M059J (cell line): ENCODE measurements around the gene RIC3. TPM values are rescaled to one million over a fixed set of nuclear protein-coding genes. Genes with fewer than 3 reads are reported as not detected.

Experiments used
- DNase-seq: peaks from one replicate; pipeline ENCODE4 v3.0.0-alpha.2; 2012; ENCODE audit warnings: low read depth
- total RNA-seq: library from RNA; depleted of rRNA; stranded (reverse); fragments of >200 nt; shearing (Covaris generic); gene quantifications from 2 replicates; pipeline ENCODE4 v1.2.3, GENCODE V29; 2014

Gene RIC3
- total RNA-seq, 1 experiment from 2014 or later, result 0.32 TPM

DNA sequence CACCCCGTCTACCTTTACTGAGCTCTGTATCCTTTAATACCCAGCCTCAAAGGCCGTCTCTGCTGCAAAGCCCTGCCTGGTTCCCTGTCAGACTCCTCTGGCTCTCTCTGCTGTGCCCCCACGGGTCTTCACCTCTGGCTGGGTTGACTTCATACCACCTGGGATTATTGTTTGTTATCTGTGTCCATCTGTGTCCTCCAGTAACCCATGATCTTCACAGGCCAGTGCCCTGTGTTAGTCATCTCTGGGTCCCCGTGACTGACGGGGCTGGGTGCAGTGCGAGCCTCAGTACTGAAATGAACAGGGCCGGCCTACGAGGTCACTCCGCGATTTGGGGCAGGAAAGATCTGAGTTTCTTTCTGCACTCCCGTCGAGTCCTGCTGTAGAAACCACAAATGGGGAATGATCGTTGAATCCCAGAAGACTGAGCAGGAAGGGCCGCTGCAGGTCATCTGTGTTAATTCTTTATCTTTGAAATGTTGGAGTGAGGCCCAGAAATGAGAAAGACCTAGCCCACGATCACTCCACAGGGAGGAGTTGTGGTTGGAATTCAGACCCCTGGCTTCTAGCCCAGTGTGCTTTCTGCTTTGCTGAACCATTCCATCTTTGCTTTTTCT, 100.1 kb downstream of the RIC3 start:
- peak; percentile 97 for DNase-seq

- DNase-seq, result no peak
Observed at GRCh38 chr11:8067929-8068575, 100.8 kb downstream of the RIC3 start.

DNA sequence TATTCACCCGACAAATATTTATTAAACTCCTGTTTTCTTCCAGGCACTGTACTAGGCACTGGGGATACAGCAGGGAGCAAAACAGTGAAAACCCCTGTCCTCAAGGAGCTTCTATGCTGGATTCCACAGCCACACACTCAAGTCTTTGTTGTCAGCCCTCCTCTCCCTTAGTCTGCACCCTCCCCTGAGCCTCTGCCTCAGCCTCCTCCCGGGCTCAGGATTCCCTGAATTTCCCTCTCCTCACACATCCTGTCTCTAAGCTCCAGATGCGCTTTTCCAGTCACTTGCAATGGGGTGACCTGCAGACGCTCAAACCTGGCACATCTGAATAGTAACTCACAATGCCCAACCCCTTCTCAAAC, 101.3 kb downstream of the RIC3 start:
- no peak for DNase-seq

GRCh38 chr11:8066911-8067455, 101.8 kb downstream of the RIC3 start:
- DNase-seq, result no peak

DNA sequence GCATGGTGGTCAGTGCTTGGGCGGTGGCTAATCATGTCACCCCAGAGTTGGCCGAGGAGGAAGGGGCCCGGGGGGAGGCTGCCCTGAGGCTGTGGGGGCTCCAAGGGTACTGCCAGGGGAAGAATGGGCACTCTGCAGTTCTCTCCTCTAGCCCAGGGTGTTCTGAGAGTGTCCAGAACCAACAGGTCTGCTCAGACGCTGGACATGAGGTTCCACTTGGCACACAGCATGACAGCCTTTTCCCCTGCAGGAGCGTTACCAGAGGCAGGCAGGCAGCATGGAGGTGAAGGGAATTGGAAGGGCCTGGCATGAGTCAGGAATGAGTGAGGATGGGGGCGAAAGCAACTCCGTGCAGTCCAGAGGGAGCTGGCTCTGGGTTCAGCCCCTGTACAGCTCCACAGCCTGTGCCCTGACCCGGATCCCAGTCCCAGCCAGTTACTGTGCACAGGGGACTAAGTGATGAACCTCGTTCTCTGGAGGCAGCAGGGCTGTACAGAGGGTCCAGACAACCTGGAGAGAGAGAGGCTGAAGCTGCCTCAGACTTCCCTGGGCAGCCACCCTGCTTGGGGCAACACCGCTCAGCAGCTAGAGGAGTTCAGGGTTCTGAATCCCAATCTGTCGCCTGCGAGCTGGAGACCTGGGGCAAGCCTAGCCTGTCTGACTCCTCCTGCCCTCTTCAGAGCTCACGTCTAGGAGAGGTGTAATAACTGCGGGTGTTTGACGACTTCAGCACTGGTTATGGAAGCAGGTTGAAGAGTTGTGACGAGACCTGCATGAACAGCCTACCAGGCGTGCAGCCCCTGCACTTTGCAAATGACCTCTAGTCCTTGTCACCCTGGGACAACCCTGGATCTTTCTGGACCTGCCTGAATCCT, 102.6 kb downstream of the RIC3 start:
- DNase-seq, result no peak

DNA sequence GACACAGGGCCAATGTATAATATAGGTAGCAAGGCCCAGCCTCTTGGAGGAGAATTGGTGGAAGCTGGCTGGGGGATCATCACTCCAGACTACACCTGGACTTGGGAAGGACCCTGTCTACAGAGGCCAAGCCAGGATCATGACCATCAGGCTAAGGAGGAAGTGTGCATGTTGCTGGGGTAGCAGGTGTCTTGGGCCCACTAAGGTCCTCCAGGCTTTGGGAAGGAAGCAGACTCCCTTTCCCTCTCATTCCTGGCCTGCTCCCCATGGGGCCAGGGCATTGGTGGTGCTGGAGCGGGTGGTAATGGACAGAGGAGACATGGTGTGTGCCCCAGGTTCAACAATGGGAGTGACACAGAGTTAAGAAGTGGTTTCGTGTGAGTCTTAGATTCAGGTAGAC, 103.8 kb downstream of the RIC3 start:
- no peak for DNase-seq

- DNase-seq, result no peak
Observed at GRCh38 chr11:8063324-8063723, 105.5 kb downstream of the RIC3 start.

DNA sequence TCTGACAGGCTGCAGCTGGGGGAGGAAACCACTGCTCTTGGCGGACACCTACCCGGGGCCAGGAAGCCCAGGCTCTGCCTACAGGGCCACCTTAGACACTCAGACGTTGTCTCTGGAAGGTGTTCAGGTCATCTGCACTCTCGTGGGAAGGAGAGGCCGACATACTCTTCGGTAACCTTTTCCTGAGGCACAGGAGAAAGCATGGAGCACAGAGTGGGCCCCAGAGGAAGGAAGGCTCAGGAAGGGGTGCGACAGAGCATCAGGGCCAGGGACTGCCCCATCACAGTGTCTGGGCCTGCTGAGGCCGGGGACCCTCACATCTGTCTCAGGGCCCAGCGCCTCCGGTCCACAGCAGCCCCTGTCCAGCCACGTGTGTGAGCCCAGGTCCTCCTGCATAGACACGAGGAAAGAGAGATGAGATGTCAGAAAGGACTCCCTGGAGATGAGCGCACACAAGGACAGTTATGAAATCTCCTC, 106.0 kb downstream of the RIC3 start:
- no peak for DNase-seq

DNA sequence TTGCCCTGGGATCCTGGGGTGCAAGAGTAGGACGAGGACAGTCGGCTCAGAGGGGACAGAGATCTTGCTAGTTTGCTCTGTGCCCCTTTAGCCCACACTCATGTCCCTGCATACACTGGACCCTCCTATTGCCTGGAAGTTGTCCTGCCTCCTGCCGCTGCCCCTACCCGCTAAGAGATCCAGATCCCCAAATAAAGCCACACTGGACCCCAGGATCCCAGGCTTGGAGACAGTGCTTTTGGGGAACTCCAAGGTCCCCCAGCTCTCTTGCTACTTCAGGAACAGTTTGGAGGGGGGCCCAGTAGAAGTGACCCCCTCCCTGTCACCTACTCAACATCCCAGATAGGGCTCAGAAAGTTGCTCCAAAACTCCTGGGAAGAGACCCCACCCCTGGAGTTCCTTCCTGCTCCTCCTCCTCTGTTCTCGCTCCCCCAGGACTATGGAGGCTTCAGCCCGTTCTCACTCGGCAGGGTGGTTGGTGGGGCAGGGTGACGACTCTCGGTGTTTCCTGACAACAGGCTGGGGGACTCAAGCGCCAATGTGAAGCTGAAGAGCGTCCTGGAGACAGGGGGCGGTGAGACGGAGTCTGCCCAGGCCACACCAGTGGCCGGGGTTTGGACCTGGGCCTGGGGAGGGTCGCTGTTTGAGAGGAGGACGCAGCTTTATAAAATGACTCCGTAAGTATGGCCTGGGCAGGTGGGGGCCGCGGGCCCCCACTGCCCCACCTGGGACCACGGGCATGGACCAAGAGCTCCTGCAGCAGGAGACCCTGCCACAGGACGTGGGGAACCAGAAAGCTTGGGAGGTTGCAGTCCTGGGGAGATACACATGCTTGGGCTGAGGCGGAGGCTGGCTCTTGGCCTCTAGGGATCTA, 107.0 kb downstream of the RIC3 start:
- DNase-seq, result no peak

DNA sequence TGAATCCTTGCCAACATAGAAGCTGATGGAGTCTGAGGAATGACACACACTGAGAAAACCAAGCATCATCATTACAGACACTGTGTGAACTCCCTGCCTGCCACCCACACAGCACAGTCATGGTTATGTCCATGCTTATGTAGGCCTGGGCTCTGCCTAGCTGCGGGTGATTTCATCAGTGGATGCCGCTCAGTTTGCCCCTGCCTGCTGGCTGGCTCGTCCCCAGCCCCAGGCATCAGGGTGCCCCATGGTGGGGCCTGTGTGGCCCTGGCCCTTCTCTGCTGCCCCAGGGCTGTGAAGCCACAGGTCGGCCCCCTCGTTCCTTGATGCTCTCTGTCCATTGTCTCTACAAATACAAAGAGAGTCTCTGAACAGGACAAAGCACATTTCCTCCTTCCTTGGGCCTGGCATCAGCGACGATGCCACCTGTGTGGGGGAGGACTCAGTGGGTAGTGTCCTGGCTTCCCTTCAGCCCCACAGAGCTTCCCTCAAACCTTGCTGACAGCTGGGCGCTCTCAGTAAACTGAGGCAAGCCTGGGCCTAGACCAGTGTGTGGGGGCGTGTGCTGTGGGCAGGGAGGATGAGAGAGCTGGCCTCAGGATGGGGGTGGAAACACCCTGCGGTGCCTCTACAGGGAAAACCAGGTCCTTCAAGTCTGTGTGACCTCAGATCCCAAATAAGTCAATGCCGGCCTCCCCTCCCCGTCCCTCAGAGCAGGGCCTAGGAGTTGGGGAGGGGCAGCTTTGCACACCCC, 107.8 kb downstream of the RIC3 start:
- DNase-seq, result no peak

GRCh38 chr11:8060146-8060719, 108.6 kb downstream of the RIC3 start:
- no peak for DNase-seq

- DNase-seq, result no peak
Observed at GRCh38 chr11:8059571-8060011, 109.2 kb downstream of the RIC3 start.

- DNase-seq, result no peak
Observed at GRCh38 chr11:8059030-8059429, 109.8 kb downstream of the RIC3 start.

GRCh38 chr11:8058216-8058615, 110.6 kb downstream of the RIC3 start:
- no peak for DNase-seq

GRCh38 chr11:8056810-8057463, 111.9 kb downstream of the RIC3 start:
- DNase-seq, result peak; percentile 25
